Muscle of leg (tissue), 11 donors: ENCODE results near the gene ZNF629. TPM values are rescaled to one million over a fixed set of nuclear protein-coding genes. Genes with fewer than 3 reads are reported as not detected.

Source experiments
- DNase-seq: peaks from one replicate; pipeline ENCODE4 v3.0.0; 2013
- H3K27ac ChIP-seq: one replicate; pipeline ENCODE4 v1.5.1; 2013; ENCODE audit warnings: mild to moderate bottlenecking, low read length, control low read depth
- H3K27me3 ChIP-seq: one replicate; pipeline ENCODE4 v1.6.1; 2013; ENCODE audit warnings: low read length; ENCODE audit not compliant: control insufficient read depth, insufficient read depth
- H3K36me3 ChIP-seq: one replicate; pipeline ENCODE4 v1.6.1; 2013; ENCODE audit warnings: low read length; ENCODE audit not compliant: control insufficient read depth, insufficient read depth
- H3K4me1 ChIP-seq: one replicate; pipeline ENCODE4 v1.6.1; 2013; ENCODE audit warnings: low read length; ENCODE audit not compliant: control insufficient read depth, insufficient read depth
- H3K4me3 ChIP-seq: one replicate; pipeline ENCODE4 v1.5.1; 2013; ENCODE audit warnings: low read length, control low read depth
- H3K9me3 ChIP-seq: replicated peaks from 2 replicates; pipeline ENCODE4 v1.6.1; 2013; ENCODE audit warnings: low read depth, low read length; ENCODE audit not compliant: control insufficient read depth
- WGBS: methylation state at CpG from one replicate; pipeline ENCODE4 v1.1.5; 2013; ENCODE audit warnings: missing lambda C conversion rate; ENCODE audit not compliant: insufficient coverage; 5-methylcytosine and 5-hydroxymethylcytosine counted together
- polyA plus RNA-seq, 8 donors: library from polyadenylated mRNA; unstranded; fragments of 120-200 nt; gene quantifications; one replicate each; pipeline versions ENCODE4 v1.2.1 to v1.2.3, GENCODE V29; 2013; ENCODE audit warnings: inconsistent platforms in 1 of 8, low replicate concordance in 1 of 8; ENCODE audit not compliant: insufficient read length in 8 of 8, insufficient read depth in 1 of 8
- total RNA-seq: library from RNA; stranded (reverse); fragments of 120-200 nt; gene quantifications from one replicate; pipeline ENCODE4 v1.2.4, GENCODE V29; 2013

Gene ZNF629
- total and polyA plus RNA-seq, 9 donors, result 12.4 to 18.9 (median 15.2) TPM

- Histone ChIP-seq H3K9me3 (no peaks in the 10 kb centered on the region), H3K4me1 (peaks cover 7% of the 10 kb centered on the region), H3K27ac (no peak overlapping the region), H3K36me3 (peaks cover 83% of the 10 kb centered on the region), H3K27me3 (no peaks in the 10 kb centered on the region), H3K4me3 (no peak overlapping the region)
- WGBS, result 95% methylated on average over 8 of the region's 37 CpGs
- DNase-seq, result no peak
Observed at GRCh38 chr16:30738984-30739951, 47.7 kb downstream of the ZNF629 start.

- WGBS, result 95% methylated on average over 22 of the region's 25 CpGs
- Histone ChIP-seq H3K27ac (no peak overlapping the region), H3K4me1 (peaks cover 6% of the 10 kb centered on the region), H3K4me3 (no peak overlapping the region), H3K36me3 (peaks cover 89% of the 10 kb centered on the region), H3K27me3 (no peaks in the 10 kb centered on the region), H3K9me3 (no peaks in the 10 kb centered on the region)
- no peak for DNase-seq
Observed at GRCh38 chr16:30737794-30738648, 49.0 kb downstream of the ZNF629 start.

- Histone ChIP-seq H3K36me3 (peaks cover 89% of the 10 kb centered on the region), H3K4me3 (no peak overlapping the region), H3K27ac (no peak overlapping the region), H3K9me3 (no peaks in the 10 kb centered on the region), H3K27me3 (no peaks in the 10 kb centered on the region), H3K4me1 (peaks cover 6% of the 10 kb centered on the region)
- WGBS, result 90% methylated on average over 17 of the region's 17 CpGs
- no peak for DNase-seq
Observed at GRCh38 chr16:30736995-30737793, 49.8 kb downstream of the ZNF629 start.

DNA sequence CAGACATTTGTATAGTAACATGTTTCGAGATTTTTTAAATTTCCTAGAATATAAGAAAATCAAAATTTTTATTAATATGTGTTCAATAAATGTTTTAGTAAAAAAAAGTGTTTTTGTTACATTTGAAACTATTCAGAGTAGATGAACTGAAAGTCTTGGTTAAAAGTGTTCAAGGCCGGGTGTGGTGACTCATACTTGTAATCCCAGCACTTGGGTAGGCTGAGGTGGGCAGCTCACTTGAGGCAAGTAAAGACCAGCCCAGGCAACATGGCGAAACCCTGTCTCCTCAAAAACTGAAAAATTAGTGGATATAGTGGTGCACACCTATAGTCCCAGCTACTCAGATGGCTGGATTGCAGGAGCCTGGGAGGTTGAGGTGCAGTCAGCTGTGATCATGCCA is 55.6 kb downstream of the ZNF629 start:
- Histone ChIP-seq H3K27me3 (no peaks in the 10 kb centered on the region), H3K27ac (no peak overlapping the region), H3K4me1 (no peaks in the 10 kb centered on the region), H3K36me3 (peaks cover 73% of the 10 kb centered on the region), H3K9me3 (no peaks in the 10 kb centered on the region), H3K4me3 (no peak overlapping the region)
- no peak for DNase-seq
- 96% methylated on average over 2 of the region's 3 CpGs for WGBS

DNA sequence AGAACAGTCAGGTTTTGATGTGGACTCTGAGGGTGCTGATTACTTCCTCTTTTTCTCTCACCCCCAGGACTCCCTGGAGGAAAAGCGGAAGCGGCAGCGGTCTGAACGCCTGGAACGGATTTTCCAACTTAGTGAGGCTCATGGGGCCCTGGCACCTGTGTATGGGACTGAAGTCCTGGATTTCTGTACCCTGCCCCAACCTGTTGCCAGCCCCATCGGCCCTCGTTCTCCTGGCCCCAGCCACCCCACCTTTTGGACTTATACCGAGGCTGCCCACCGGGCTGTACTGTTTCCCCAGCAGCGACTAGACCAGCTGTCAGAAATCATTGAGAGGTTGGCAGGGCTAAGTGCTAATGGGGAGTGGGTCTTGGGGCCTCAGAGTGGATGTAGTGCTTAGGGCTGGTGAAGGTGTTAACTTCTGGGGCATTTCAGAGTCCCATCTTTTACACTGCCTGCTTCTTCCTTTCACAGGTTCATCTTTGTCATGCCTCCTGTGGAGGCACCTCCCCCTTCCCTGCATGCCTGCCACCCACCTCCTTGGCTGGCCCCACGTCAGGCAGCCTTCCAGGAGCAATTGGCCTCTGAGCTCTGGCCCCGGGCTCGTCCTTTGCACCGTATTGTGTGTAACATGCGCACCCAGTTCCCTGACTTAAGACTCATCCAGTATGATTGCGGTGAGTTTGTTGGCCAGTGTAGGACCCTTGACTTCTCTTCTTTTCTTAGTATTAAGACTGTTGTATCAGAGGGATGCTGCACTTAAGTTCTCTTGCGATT is 57.9 kb downstream of the ZNF629 start:
- Histone ChIP-seq H3K27ac (no peak overlapping the region), H3K9me3 (no peaks in the 10 kb centered on the region), H3K4me3 (no peak overlapping the region), H3K36me3 (peaks cover 74% of the 10 kb centered on the region), H3K27me3 (no peaks in the 10 kb centered on the region), H3K4me1 (no peaks in the 10 kb centered on the region)
- DNase-seq, result peak; percentile 55
- WGBS, result 66% methylated on average over 7 of the region's 17 CpGs

Other genes starting within 250 kb of the ZNF629 start
- 5.2 TPM for gene ZNF764, start 228.8 kb downstream of the ZNF629 start, total RNA-seq
- 1 to 10 TPM; 6.1 to 9.7 (median 7.9) TPM for gene ZNF764, start 228.8 kb downstream of the ZNF629 start, polyA plus RNA-seq
- gene ZNF688, start 215.5 kb downstream of the ZNF629 start, total RNA-seq, result 10.6 TPM
- gene ZNF688, start 215.5 kb downstream of the ZNF629 start, polyA plus RNA-seq, result 10 to 100 TPM in 3 of 8 donors, 1 to 10 TPM in 5; 7.0 to 14.6 (median 9.3) TPM
- gene ZNF785, start 201.5 kb downstream of the ZNF629 start, total RNA-seq, result 9.7 TPM
- gene ZNF785, start 201.5 kb downstream of the ZNF629 start, polyA plus RNA-seq, result 10 to 100 TPM; 10.1 to 16.6 (median 12.3) TPM
- gene ZNF689, start 176.8 kb downstream of the ZNF629 start, total RNA-seq, result 5.8 TPM
- 1 to 10 TPM; 7.0 to 8.7 (median 7.6) TPM for gene ZNF689, start 176.8 kb downstream of the ZNF629 start, polyA plus RNA-seq
- gene PRR14, start 136.2 kb downstream of the ZNF629 start, total RNA-seq, result 9.3 TPM
- gene PRR14, start 136.2 kb downstream of the ZNF629 start, polyA plus RNA-seq, result 10 to 100 TPM; 19.1 to 24.9 (median 21.7) TPM
- 12.9 TPM for gene FBRS, start 128.8 kb downstream of the ZNF629 start, total RNA-seq
- gene FBRS, start 128.8 kb downstream of the ZNF629 start, polyA plus RNA-seq, result 10 to 100 TPM; 29.4 to 46.0 (median 35.7) TPM
- 7.9 TPM for gene SRCAP, start 88.0 kb downstream of the ZNF629 start, total RNA-seq
- gene SRCAP, start 88.0 kb downstream of the ZNF629 start, polyA plus RNA-seq, result 10 to 100 TPM; 16.2 to 28.3 (median 21.8) TPM
- gene PHKG2, start 38.8 kb downstream of the ZNF629 start, total RNA-seq, result 10.5 TPM
- 10 to 100 TPM; 10.7 to 14.5 (median 13.3) TPM for gene PHKG2, start 38.8 kb downstream of the ZNF629 start, polyA plus RNA-seq
- 1.8 TPM for gene CFAP119, start 25.1 kb downstream of the ZNF629 start, total RNA-seq
- gene CFAP119, start 25.1 kb downstream of the ZNF629 start, polyA plus RNA-seq, result 1 to 10 TPM; 1.6 to 3.5 (median 2.6) TPM
- gene RNF40, start 24.9 kb downstream of the ZNF629 start, total RNA-seq, result 43.9 TPM
- 10 to 100 TPM; 46.3 to 72.0 (median 56.9) TPM for gene RNF40, start 24.9 kb downstream of the ZNF629 start, polyA plus RNA-seq
- 47.6 TPM for gene BCL7C, start 106.9 kb upstream of the ZNF629 start, total RNA-seq
- gene BCL7C, start 106.9 kb upstream of the ZNF629 start, polyA plus RNA-seq, result 10 to 100 TPM; 29.2 to 41.8 (median 34.8) TPM
- 1.7 TPM for gene CTF1, start 109.4 kb upstream of the ZNF629 start, total RNA-seq
- gene CTF1, start 109.4 kb upstream of the ZNF629 start, polyA plus RNA-seq, result 10 to 100 TPM in 3 of 8 donors, 1 to 10 TPM in 5; 8.9 to 11.9 (median 9.8) TPM
- 6.3 TPM for gene FBXL19, start 136.4 kb upstream of the ZNF629 start, total RNA-seq
- 10 to 100 TPM in 7 of 8 donors, 1 to 10 TPM in 1; 8.2 to 17.7 (median 11.8) TPM for gene FBXL19, start 136.4 kb upstream of the ZNF629 start, polyA plus RNA-seq
- 11.8 TPM for gene ORAI3, start 161.9 kb upstream of the ZNF629 start, total RNA-seq
- 10 to 100 TPM in 7 of 8 donors, 1 to 10 TPM in 1; 8.9 to 14.0 (median 11.1) TPM for gene ORAI3, start 161.9 kb upstream of the ZNF629 start, polyA plus RNA-seq
- gene SETD1A, start 170.5 kb upstream of the ZNF629 start, total RNA-seq, result 2.7 TPM
- 10 to 100 TPM in 7 of 8 donors, 1 to 10 TPM in 1; 9.8 to 16.5 (median 13.1) TPM for gene SETD1A, start 170.5 kb upstream of the ZNF629 start, polyA plus RNA-seq
- gene HSD3B7, start 198.0 kb upstream of the ZNF629 start, total RNA-seq, result 13.7 TPM
- gene HSD3B7, start 198.0 kb upstream of the ZNF629 start, polyA plus RNA-seq, result 1 to 10 TPM; 7.3 to 10.0 (median 8.7) TPM
- gene STX1B, start 223.4 kb upstream of the ZNF629 start, total RNA-seq, result 0.66 TPM
- gene STX1B, start 223.4 kb upstream of the ZNF629 start, polyA plus RNA-seq, result 1 to 10 TPM in 7 of 8 donors, under 1 TPM in 1; 0.99 to 2.9 (median 1.6) TPM
- 25.7 TPM for gene STX4, start 246.4 kb upstream of the ZNF629 start, total RNA-seq
- 10 to 100 TPM; 38.0 to 49.8 (median 43.4) TPM for gene STX4, start 246.4 kb upstream of the ZNF629 start, polyA plus RNA-seq